GM21528 (cell line): ENCODE data around the gene ASF1B.

Experiments
- ATAC-seq: cut with Tn5 transposase; IDR thresholded peaks from one replicate; pipeline ENCODE4 v1.9.1; 2021; ENCODE audit warnings: mild to moderate bottlenecking, moderate library complexity; ENCODE audit not compliant: unreplicated experiment, low FRiP score

The ASF1B gene

GRCh38 chr19:14112051-14112808 is 24.2 kb downstream of the ASF1B start:
- no peak for ATAC-seq

- no peak for ATAC-seq
These were observed 24.9 kb downstream of the ASF1B start for GRCh38 chr19:14111486-14111885.

GRCh38 chr19:14110650-14111049 is 25.7 kb downstream of the ASF1B start:
- no peak for ATAC-seq

GRCh38 chr19:14107581-14108461 is 28.6 kb downstream of the ASF1B start:
- ATAC-seq = no peak

GRCh38 chr19:14106840-14107239 is 29.5 kb downstream of the ASF1B start:
- no peak for ATAC-seq

- ATAC-seq = no peak
These were observed 30.7 kb downstream of the ASF1B start for GRCh38 chr19:14105680-14106079.

GRCh38 chr19:14103310-14103709 is 33.1 kb downstream of the ASF1B start:
- ATAC-seq = no peak

GRCh38 chr19:14102756-14103155 is 33.6 kb downstream of the ASF1B start:
- ATAC-seq = no peak

GRCh38 chr19:14102102-14102696 is 34.2 kb downstream of the ASF1B start:
- ATAC-seq = no peak

- ATAC-seq = no peak
These were observed 35.3 kb downstream of the ASF1B start for GRCh38 chr19:14101003-14101545.

- no peak for ATAC-seq
These were observed 38.7 kb downstream of the ASF1B start for GRCh38 chr19:14097532-14098151.

- ATAC-seq = no peak
These were observed 40.0 kb downstream of the ASF1B start for GRCh38 chr19:14096272-14096992.

- no peak for ATAC-seq
These were observed 41.5 kb downstream of the ASF1B start for GRCh38 chr19:14094854-14095253.

- no peak for ATAC-seq
These were observed 43.1 kb downstream of the ASF1B start for GRCh38 chr19:14093117-14093823.

GRCh38 chr19:14091813-14092462 is 44.5 kb downstream of the ASF1B start:
- peak; percentile 20 for ATAC-seq

GRCh38 chr19:14091081-14091812 is 45.1 kb downstream of the ASF1B start:
- peak; percentile 49 for ATAC-seq

- peak; percentile 29 for ATAC-seq
These were observed 45.8 kb downstream of the ASF1B start, which contains the start of gene SAMD1 for GRCh38 chr19:14090509-14091080. Gene SAMD1 (minus strand): TSS chr19:14090751.
